ENCODE data around the gene THRAP3. TPM values are rescaled to one million over a fixed set of nuclear protein-coding genes. Genes with fewer than 3 reads are reported as not detected.

THRAP3 gene
- total RNA-seq, 1 experiment from 2014 or later = 97.5 TPM

DNA sequence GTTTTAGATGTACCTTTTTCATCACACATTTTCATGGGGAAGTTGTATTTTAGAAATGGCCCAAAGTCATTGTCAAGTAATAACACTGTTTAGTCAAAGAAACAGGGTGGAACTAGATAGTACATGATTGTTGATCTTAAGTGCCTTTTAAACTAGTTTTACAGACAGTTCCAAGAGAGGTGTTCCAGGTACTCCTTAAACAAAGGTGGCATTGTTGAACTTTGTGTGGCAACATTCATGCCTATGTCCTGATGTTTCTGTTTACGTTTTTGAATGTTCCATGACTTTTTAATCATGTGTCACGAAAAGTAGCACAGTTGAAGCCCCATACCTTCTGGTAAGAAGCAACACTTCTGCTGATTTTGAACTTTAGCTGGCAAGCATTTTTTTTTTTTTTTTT is 72.8 kb downstream of the THRAP3 start:
- CTCF ChIA-PET = interaction anchor here (0.6 to 0.8 kb wide), 2 partner anchors 11 to 43 kb away, joined by 3 read pairs; no protein-coding TSS in a partner anchor
- peak overlapping the region; percentile 14 for H3K4me3 Mint-ChIP-seq (ENCODE audit: low read depth, unreplicated experiment)
- H3K27ac Mint-ChIP-seq (ENCODE audit: unreplicated experiment) = peak overlapping the region; percentile 73
- peak; percentile 20 for DNase-seq
- BruUV-seq (replicated peaks) = no TSS peak
- H3K4me1 Mint-ChIP-seq (ENCODE audit: low read depth, unreplicated experiment) = peaks cover 22% of the 10 kb centered on the region
- H3K36me3 Mint-ChIP-seq (ENCODE audit: insufficient read depth, unreplicated experiment) = peaks cover 72% of the 10 kb centered on the region
- no peaks in the 10 kb centered on the region for H3K27me3 Mint-ChIP-seq (ENCODE audit: unreplicated experiment)
- no peaks in the 10 kb centered on the region for H3K9me3 Mint-ChIP-seq (ENCODE audit: low read depth, unreplicated experiment)
- TF ChIP-seq, protein P1, sequence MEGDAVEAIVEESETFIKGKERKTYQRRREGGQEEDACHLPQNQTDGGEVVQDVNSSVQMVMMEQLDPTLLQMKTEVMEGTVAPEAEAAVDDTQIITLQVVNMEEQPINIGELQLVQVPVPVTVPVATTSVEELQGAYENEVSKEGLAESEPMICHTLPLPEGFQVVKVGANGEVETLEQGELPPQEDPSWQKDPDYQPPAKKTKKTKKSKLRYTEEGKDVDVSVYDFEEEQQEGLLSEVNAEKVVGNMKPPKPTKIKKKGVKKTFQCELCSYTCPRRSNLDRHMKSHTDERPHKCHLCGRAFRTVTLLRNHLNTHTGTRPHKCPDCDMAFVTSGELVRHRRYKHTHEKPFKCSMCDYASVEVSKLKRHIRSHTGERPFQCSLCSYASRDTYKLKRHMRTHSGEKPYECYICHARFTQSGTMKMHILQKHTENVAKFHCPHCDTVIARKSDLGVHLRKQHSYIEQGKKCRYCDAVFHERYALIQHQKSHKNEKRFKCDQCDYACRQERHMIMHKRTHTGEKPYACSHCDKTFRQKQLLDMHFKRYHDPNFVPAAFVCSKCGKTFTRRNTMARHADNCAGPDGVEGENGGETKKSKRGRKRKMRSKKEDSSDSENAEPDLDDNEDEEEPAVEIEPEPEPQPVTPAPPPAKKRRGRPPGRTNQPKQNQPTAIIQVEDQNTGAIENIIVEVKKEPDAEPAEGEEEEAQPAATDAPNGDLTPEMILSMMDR (IDR thresholded peaks at IDR 0.05; ENCODE audit: unreplicated experiment) = no peak
- intact Hi-C loops (cut with micrococcal nuclease; ENCODE audit: unreplicated experiment) = loop anchor here (5.0 kb wide), 1 partner anchor 145 kb away; no protein-coding TSS in a partner anchor

DNA sequence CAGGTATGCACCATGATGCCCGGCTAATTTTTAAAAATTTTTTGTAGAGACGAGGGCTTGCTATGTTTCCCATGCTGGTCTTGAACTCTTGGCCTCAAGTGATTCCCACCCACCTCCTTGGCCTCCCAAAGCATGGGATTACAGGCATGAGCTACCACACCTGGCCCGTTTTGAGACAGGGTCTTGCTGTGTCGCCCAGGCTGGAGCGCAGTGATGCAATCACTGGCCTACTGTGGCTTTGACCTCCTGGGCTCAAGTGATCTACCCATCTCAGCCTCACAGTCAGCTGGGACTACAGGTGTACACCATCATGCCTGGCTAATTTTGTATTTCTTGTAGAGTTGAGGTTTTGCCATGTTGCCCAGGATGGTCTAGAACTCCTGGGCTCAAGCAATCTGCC is 74.4 kb downstream of the THRAP3 start:
- peaks cover 77% of the 10 kb centered on the region for H3K36me3 Mint-ChIP-seq (ENCODE audit: insufficient read depth, unreplicated experiment)
- BruUV-seq (replicated peaks) = no TSS peak
- H3K4me3 Mint-ChIP-seq (ENCODE audit: low read depth, unreplicated experiment) = no peak overlapping the region
- DNase-seq = no peak
- no peaks in the 10 kb centered on the region for H3K9me3 Mint-ChIP-seq (ENCODE audit: low read depth, unreplicated experiment)
- CTCF ChIA-PET = no interaction called here
- TF ChIP-seq, protein P1 (IDR thresholded peaks at IDR 0.05; ENCODE audit: unreplicated experiment) = no peak
- H3K4me1 Mint-ChIP-seq (ENCODE audit: low read depth, unreplicated experiment) = peaks cover 22% of the 10 kb centered on the region
- intact Hi-C loops (cut with micrococcal nuclease; ENCODE audit: unreplicated experiment) = loop anchor here (5.0 kb wide), 1 partner anchor 146 kb away; no protein-coding TSS in a partner anchor
- H3K27ac Mint-ChIP-seq (ENCODE audit: unreplicated experiment) = no peak overlapping the region
- H3K27me3 Mint-ChIP-seq (ENCODE audit: unreplicated experiment) = no peaks in the 10 kb centered on the region

- Mint-ChIP-seq H3K9me3 (ENCODE audit: low read depth, unreplicated experiment) (no peaks in the 10 kb centered on the region), H3K36me3 (ENCODE audit: insufficient read depth, unreplicated experiment) (peaks cover 74% of the 10 kb centered on the region), H3K27me3 (ENCODE audit: unreplicated experiment) (no peaks in the 10 kb centered on the region), H3K4me1 (ENCODE audit: low read depth, unreplicated experiment) (peaks cover 22% of the 10 kb centered on the region), H3K27ac (ENCODE audit: unreplicated experiment) (peak overlapping the region; percentile 94), H3K4me3 (ENCODE audit: low read depth, unreplicated experiment) (peak overlapping the region; percentile 41)
- BruUV-seq (replicated peaks) = no TSS peak
- CTCF ChIA-PET = interaction anchor here (0.6 to 1.6 kb wide), 13 partner anchors 11 to 1238 kb away, joined by 3 to 17 read pairs (median 5); partner anchors contain the start of genes EVA1B, OSCP1 and TRAPPC3
- intact Hi-C loops (cut with micrococcal nuclease; ENCODE audit: unreplicated experiment) = loop anchor here (2.0 kb wide), 1 partner anchor 120 kb away; no protein-coding TSS in a partner anchor
- DNase-seq = no peak
- TF ChIP-seq, protein P1 (IDR thresholded peaks at IDR 0.05; ENCODE audit: unreplicated experiment) = no peak
These were observed 76.3 kb downstream of the THRAP3 start for GRCh38 chr1:36300526-36300925.

- Mint-ChIP-seq H3K27ac (ENCODE audit: unreplicated experiment) (peak overlapping the region; percentile 94), H3K4me3 (ENCODE audit: low read depth, unreplicated experiment) (no peak overlapping the region), H3K4me1 (ENCODE audit: low read depth, unreplicated experiment) (peaks cover 22% of the 10 kb centered on the region), H3K27me3 (ENCODE audit: unreplicated experiment) (no peaks in the 10 kb centered on the region), H3K9me3 (ENCODE audit: low read depth, unreplicated experiment) (no peaks in the 10 kb centered on the region), H3K36me3 (ENCODE audit: insufficient read depth, unreplicated experiment) (peaks cover 77% of the 10 kb centered on the region)
- CTCF ChIA-PET = interaction anchor here (0.6 to 1.5 kb wide), 2 partner anchors 42 to 1239 kb away, joined by 5 to 8 read pairs; no protein-coding TSS in a partner anchor
- no peak for DNase-seq
- no TSS peak for BruUV-seq (replicated peaks)
- intact Hi-C loops (cut with micrococcal nuclease; ENCODE audit: unreplicated experiment) = loop anchor here (2.0 kb wide), 1 partner anchor 120 kb away; no protein-coding TSS in a partner anchor
- TF ChIP-seq, protein P1 (IDR thresholded peaks at IDR 0.05; ENCODE audit: unreplicated experiment) = no peak
These were observed 77.0 kb downstream of the THRAP3 start for GRCh38 chr1:36301220-36301619.

Measured in Calu3 (cell line).